Measurements from ENCODE around the gene BUD13. TPM values are rescaled to one million over a fixed set of nuclear protein-coding genes. Genes with fewer than 3 reads are reported as not detected.

BUD13 gene
- total and polyA plus RNA-seq, 9 of the 15 experiments (the other 6 are each of a cell fraction or from before 2014, with no cell fraction given): 9.5 to 34.1 (median 27.1) TPM

GRCh38 chr11:116814502-116814901, 41.7 kb upstream of the BUD13 start:
- peaks cover 3 to 7% of the 10 kb centered on the region in 2 experiments; a peak in 3 of 5 replicates for H3K4me1 ChIP-seq (replicated peaks in 1 of 2; ENCODE audit: control insufficient read depth in 2 of 2, insufficient read depth in 2 of 2, low read length in 2 of 2)
- no peak overlapping the region for H3K27ac ChIP-seq (ENCODE audit: extremely low read depth, low read depth, low read length)
- intact Hi-C loops (cut with micrococcal nuclease) (no loop called here), in situ Hi-C loops (cut with MboI) (no loop called here)
- H3K79me2 ChIP-seq (ENCODE audit: control insufficient read depth, insufficient read depth, low read length): no peaks in the 10 kb centered on the region
- ChIA-PET POLR2A (interaction anchor here (1.2 kb wide), 1 partner anchor 9 kb away, joined by 4 read pairs; no protein-coding TSS in a partner anchor), CTCF (ENCODE audit: low intra/inter-chr PET ratio) (no interaction called here)
- H2AFZ ChIP-seq (ENCODE audit: low read depth, low read length): 0 out of 2 replicates have a peak overlapping the region, but pooled peaks have one; percentile 33
- H3K9me1 ChIP-seq (ENCODE audit: control insufficient read depth, insufficient read depth, low read length): no peaks in the 10 kb centered on the region
- H3K27me3 ChIP-seq (ENCODE audit: control insufficient read depth in 2 of 2, insufficient read depth in 2 of 2, low read length in 2 of 2): no peaks in the 10 kb centered on the region; a peak in 1 of 5 replicates
- no peaks in the 10 kb centered on the region for H3K9me3 ChIP-seq (replicated peaks; ENCODE audit: control insufficient read depth, insufficient read depth, low read depth, low read length)
- no peak for TF ChIP-seq ARID2 (IDR thresholded peaks at IDR 0.05)
- TF ChIP-seq CEBPZ (IDR thresholded peaks at IDR 0.05; ENCODE audit: borderline replicate concordance, low read depth, low read length): no peak
- peak; percentile 11; the same call in 1 of the 2 replicates for TF ChIP-seq CEBPB (tag; IDR thresholded peaks at IDR 0.05)
- H3K36me3 ChIP-seq (ENCODE audit: control insufficient read depth, insufficient read depth, low read length): no peaks in the 10 kb centered on the region
- H3K4me2 ChIP-seq (ENCODE audit: insufficient read depth, low read length): no peak overlapping the region
- no peak overlapping the region for H3K9ac ChIP-seq (ENCODE audit: insufficient read depth in 1 of 2, low read depth in 2 of 2, low read length in 2 of 2)
- H3K4me3 ChIP-seq: no peak overlapping the region
- BruUV-seq (replicated peaks): no TSS peak
- FAIRE-seq (no peak), DNase-seq (ENCODE audit: extremely low read depth in 1 of 4, low spot score in 3 of 4) (no peak), ATAC-seq (no peak)
- H4K20me1 ChIP-seq (replicated peaks; ENCODE audit: control insufficient read depth, insufficient read depth, low read length): no peaks in the 10 kb centered on the region
- WGBS (ENCODE audit: insufficient coverage, low coverage, missing lambda C conversion rate): 40% methylated on average over 6 of the region's 6 CpGs
